HG03469 (cell line): ENCODE measurements around the gene FRYL.
"Not testable (repeated sequence)": the region's sequence is repeated elsewhere in the genome, so short reads cannot be mapped to it uniquely, and the experiment has no call there.

Source experiments
- ATAC-seq: cut with Tn5 transposase; IDR thresholded peaks from one replicate; pipeline ENCODE4 v1.9.1; 2021; ENCODE audit warnings: mild to moderate bottlenecking, moderate library complexity, moderate number of reproducible peaks; ENCODE audit not compliant: unreplicated experiment

The FRYL gene

GRCh38 chr4:48462363-48462762 lies 317.7 kb downstream of the FRYL start:
- no peak for ATAC-seq

- no peak for ATAC-seq
Measured at GRCh38 chr4:48461000-48461399, 319.1 kb downstream of the FRYL start.

- ATAC-seq, result no peak
Measured at GRCh38 chr4:48454591-48454990, 325.5 kb downstream of the FRYL start.

- ATAC-seq, result not testable (repeated sequence)
Measured at GRCh38 chr4:48451656-48452055, 328.4 kb downstream of the FRYL start.

GRCh38 chr4:48450740-48451139 lies 329.3 kb downstream of the FRYL start:
- no peak for ATAC-seq

- no peak for ATAC-seq
Measured at GRCh38 chr4:48449151-48449550, 330.9 kb downstream of the FRYL start.
